NCI-H1105 (cell line): ENCODE data around the gene CLDN2.
"Not testable (repeated sequence)": the region's sequence is repeated elsewhere in the genome, so short reads cannot be mapped to it uniquely, and the experiment has no call there.

Source experiments
- DNase-seq: peaks from one replicate; lab custom pipeline; 2025; lab: John Stamatoyannopoulos, UW

The CLDN2 gene

DNA sequence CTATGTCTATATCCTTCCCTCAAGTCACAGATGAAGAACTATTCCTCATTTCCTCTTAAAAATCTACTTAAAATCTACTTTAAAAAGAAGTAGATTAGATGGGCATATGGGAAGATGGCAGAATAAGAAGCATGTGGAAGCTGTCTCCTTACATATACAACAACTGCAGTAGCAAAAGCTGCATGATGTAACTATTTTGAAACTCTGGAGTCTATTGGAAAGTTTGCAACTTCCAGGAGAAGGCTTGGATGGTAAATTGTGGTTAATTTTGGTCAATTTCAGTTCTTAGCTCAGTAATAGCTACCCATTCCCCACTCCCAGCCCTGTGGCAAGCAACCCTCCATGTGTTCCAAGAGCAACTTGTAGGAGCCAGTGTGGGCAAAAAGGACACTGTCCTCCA, 42.9 kb downstream of the CLDN2 start:
- no peak for DNase-seq

DNA sequence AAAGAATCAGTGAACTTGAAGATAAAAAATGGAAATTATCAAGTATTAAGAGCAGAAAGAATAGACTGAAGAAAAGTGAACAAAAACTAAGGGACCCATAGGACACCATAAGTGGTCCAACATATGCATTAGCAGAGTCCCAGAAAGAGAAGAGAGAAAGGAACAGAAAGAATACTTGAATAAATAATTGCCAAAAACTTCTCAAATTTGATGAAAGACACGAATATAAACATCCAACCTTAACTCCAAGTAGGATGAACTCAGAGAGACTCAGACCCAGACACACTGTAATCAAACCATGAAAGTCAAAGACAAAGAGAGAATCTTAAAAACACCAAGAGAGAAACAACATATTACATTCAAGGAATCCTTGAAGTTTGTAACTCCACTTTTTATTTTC, 44.1 kb downstream of the CLDN2 start:
- DNase-seq = no peak

DNA sequence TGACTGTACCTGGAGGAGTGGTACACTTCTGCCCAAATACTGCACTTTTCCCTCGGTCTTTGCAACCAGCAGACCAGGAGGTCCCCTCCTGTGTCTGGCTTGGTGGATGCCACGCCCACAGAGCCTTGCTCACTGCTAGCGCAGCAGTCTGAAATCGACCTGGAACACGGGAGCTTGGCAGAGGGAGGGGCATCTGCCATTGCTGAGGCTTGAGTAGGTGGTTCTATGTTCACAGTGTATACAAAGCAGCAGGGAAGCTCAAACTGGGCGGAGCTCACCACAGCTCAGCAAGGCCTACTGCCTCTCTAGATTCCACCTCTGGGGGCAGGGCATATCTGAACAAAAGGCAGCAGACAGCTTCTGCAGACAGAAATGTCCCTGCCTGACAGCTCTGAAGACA, 46.3 kb downstream of the CLDN2 start:
- DNase-seq = not testable (repeated sequence)

DNA sequence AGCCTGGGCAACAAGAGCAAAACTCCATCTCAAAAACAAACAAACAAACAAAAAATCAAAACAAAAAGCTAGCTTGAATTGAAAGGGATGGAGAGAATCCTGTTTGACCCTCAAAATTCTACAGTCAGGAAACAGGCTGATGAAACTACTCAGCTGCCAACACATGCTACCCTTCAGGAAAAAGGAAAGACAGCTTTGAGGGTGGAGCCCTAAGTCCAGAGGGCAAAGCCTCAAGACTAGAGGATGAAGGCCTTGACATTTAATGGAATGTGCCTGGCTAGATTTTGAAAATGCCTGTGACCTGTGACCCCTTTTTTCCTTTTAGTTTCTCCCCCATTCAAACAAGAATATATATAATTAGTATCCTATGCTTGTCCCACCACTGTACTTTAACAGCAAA, 52.7 kb downstream of the CLDN2 start:
- DNase-seq = no peak

DNA sequence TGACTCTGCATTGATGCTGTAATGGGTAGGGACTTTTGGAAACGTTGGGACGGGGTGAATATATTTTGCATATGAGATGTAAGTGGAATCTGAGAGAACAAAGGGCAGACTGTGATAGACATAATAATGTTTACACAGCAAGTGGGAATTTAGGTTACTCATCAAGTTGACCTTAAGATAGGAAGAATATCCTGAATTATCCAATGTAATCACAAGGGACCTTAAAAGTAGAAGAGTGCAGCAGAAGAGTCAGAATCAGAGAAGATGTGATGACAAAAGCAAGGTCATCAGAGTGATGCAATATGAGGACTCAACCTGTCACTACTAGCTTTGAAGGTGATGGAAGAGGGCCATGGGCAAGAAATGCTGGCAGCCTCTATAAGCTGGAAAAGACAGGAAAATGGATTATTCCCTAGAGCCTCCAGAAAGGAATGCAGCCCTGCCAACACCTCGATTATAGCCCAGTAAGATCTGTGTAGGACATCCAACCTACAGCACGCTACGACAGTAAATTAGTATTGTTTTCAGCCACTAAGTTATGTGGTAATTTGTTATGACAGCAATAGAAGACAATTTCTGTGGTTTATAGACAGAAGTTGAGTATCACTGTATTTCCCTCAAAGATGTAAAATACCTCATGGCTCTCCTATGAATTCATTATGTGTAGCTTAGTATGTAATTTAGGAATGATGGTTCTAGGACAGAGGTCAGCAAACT, 53.4 kb downstream of the CLDN2 start:
- no peak for DNase-seq

DNA sequence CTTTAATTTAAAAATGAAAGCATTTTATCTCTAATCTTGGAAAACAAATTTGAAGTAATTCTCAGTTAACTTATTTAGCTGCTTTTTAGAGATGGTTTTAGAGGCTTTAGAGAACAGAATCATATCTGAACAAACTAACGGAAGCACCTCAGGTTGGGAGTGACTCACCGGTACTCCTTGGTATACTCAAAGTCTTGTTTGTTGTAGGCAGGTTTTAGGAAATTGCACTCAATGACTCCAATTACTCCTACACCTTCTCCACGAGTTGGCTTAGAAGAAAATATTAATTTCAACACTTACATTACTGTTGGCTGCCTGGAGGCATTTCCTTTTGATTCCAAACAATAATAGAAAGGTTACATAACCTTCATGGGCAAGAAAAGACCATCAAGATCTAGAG, 56.2 kb downstream of the CLDN2 start:
- no peak for DNase-seq
